Sigmoid colon (tissue), 7 donors: Measurements from ENCODE around the gene SENP3. TPM values are rescaled to one million over a fixed set of nuclear protein-coding genes. Genes with fewer than 3 reads are reported as not detected.

Source experiments
- DNase-seq: peaks from one replicate; pipeline ENCODE4 v3.0.0-alpha.2; 2019
- H3K27ac ChIP-seq, 4 donors: fragments of 200-600 bp; sonication (generic); one replicate each; pipeline ENCODE4 v1.5.1; 2016 to 2019; ENCODE audit warnings: mild to moderate bottlenecking in 1 of 4
- H3K27me3 ChIP-seq, 3 donors: fragments of 200-600 bp; sonication (generic); one replicate each; pipeline ENCODE4 v1.5.1; 2019; ENCODE audit warnings: mild to moderate bottlenecking in 1 of 3
- H3K36me3 ChIP-seq, 4 donors: fragments of 200-600 bp; sonication (generic); one replicate each; pipeline ENCODE4 v1.5.1; 2016 to 2019
- H3K4me1 ChIP-seq, 4 donors: fragments of 200-600 bp; sonication (generic); one replicate each; pipeline ENCODE4 v1.5.1; 2017 to 2019
- H3K4me3 ChIP-seq, 4 donors: fragments of 200-600 bp; sonication (generic); one replicate each; pipeline ENCODE4 v1.5.1; 2017 to 2019; ENCODE audit warnings: mild to moderate bottlenecking in 2 of 4, moderate library complexity in 1 of 4
- H3K9me3 ChIP-seq, 4 donors: fragments of 200-600 bp in 3 of 4; sonication (generic) in 3 of 4; one replicate each; pipeline versions ENCODE4 v1.5.1 to v1.6.1; 2013 to 2019
- EP300 ChIP-seq, 4 donors: sonication (generic); formaldehyde crosslinking; IDR thresholded peaks; one replicate each; pipeline ENCODE4 v1.6.1; 2017; ENCODE audit warnings: antibody characterized with exemption in 4 of 4
- POLR2A ChIP-seq, 2 donors: fragments of 450-650 bp; IDR thresholded peaks; one replicate each; pipeline ENCODE4 v1.6.1; 2016; ENCODE audit warnings: antibody characterized with exemption in 2 of 2, mild to moderate bottlenecking in 2 of 2, moderate library complexity in 2 of 2
- POLR2AphosphoS5 ChIP-seq, 4 donors: sonication (generic); formaldehyde crosslinking; IDR thresholded peaks; one replicate each; pipeline ENCODE4 v1.6.1; 2017; ENCODE audit warnings: antibody characterized with exemption in 4 of 4
- WGBS, 2 donors: extraction: QIAGEN DNeasy Blood & Tissue Kit; methylation state at CpG; one replicate each; pipeline ENCODE4 v1.1.7; 2013; 5-methylcytosine and 5-hydroxymethylcytosine counted together
- intact Hi-C: fragments of 100-400 bp; cut with DNase I; formaldehyde crosslinking; loops from one replicate; pipeline ENCODE4 v1.15.1; 2023
- polyA plus RNA-seq, 3 donors: library from polyadenylated mRNA; stranded (reverse); fragments of 200-250 nt; gene quantifications; one replicate each; pipeline ENCODE4 v1.2.3, GENCODE V29; 2013
- total RNA-seq, 4 donors: library from RNA; depleted of rRNA; stranded (reverse); fragments of >200 nt; gene quantifications; one replicate each; pipeline ENCODE4 v1.1.0, GENCODE V29; 2016
- TF ChIP-seq, protein P1 (sequence below), 4 experiments: fragments of 450-650 bp in 3 of 4; fragments of 200-600 bp in 1 of 4; IDR thresholded peaks; one replicate each; pipeline ENCODE4 v1.5.1; 2016 to 2019; ENCODE audit warnings: antibody characterized with exemption in 4 of 4, mild to moderate bottlenecking in 3 of 4, moderate library complexity in 2 of 4
- donor health status: healthy with polysubstance abuse.
- donor health status: Bipolar disorder and iron deficiency.
- donor health status: healthy.

Gene SENP3
- total and polyA plus RNA-seq, 7 donors, result 28.2 to 91.1 (median 73.5) TPM

DNA sequence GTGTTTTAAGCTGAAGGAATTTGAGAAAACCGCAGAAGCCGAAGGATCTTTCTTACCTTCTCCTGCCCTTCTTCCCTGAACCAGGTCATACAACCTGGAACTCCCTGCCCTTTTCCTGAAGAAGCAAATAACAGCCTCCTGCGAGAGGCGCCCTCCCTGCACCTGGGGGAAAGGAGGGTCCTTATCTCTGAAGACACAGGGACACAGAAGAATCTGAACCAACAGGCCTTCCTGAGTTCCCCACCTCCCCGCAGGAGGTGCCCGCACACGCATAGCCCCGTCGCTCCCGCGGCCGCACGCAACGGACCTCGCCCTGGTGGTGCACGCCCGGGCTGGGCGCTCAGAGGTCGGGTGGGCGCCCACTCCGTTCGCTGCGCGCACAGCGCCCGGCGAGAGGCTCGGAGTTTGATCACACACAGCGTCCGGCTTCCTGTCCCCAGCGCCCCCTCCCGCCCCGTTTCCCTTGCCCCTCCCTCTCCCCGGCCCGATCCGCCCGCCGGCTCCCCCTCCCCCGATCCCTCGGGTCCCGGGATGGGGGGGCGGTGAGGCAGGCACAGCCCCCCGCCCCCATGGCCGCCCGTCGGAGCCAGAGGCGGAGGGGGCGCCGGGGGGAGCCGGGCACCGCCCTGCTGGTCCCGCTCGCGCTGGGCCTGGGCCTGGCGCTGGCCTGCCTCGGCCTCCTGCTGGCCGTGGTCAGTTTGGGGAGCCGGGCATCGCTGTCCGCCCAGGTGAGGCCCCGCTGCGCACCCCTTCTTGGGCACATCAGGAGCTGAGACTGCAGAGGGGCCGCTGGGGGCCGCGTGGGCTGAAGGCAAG is 12.9 kb upstream of the SENP3 start, which contains the start of gene TNFSF12:
TSS of gene TNFSF12 (plus strand) at position 474 of the 816 bp plus-strand sequence. CDS start at position 570, 96 bp downstream.
- Histone ChIP-seq H3K9me3 (no peaks in the 10 kb centered on the region), H3K4me3 (peak within 1 kb of the TSS; percentile 53 to 79 (median 76)), H3K27ac (peak within 1 kb of the TSS; percentile 89 to 93 (median 91)), H3K36me3 (peaks cover 0 to 17% (median 10%) of the 10 kb centered on the region in 4 donors), H3K4me1 (peaks cover 0 to 21% (median 19%) of the 10 kb centered on the region in 4 donors), H3K27me3 (no peaks in the 10 kb centered on the region)
- TF ChIP-seq POLR2A (IDR thresholded peaks at IDR 0.05) (no peak), EP300 (IDR thresholded peaks at IDR 0.05) (no peak), POLR2AphosphoS5 (IDR thresholded peaks at IDR 0.05) (peak in 3 of 4 donors; percentile 23 to 64 (median 55))
- TF ChIP-seq, protein P1, sequence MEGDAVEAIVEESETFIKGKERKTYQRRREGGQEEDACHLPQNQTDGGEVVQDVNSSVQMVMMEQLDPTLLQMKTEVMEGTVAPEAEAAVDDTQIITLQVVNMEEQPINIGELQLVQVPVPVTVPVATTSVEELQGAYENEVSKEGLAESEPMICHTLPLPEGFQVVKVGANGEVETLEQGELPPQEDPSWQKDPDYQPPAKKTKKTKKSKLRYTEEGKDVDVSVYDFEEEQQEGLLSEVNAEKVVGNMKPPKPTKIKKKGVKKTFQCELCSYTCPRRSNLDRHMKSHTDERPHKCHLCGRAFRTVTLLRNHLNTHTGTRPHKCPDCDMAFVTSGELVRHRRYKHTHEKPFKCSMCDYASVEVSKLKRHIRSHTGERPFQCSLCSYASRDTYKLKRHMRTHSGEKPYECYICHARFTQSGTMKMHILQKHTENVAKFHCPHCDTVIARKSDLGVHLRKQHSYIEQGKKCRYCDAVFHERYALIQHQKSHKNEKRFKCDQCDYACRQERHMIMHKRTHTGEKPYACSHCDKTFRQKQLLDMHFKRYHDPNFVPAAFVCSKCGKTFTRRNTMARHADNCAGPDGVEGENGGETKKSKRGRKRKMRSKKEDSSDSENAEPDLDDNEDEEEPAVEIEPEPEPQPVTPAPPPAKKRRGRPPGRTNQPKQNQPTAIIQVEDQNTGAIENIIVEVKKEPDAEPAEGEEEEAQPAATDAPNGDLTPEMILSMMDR (IDR thresholded peaks at IDR 0.05), result peak in 2 of 4 experiments; percentile 10 to 22
- peak; percentile 85 for DNase-seq
- intact Hi-C loops, result no loop called here
- 1 to 4% methylated on average over 65 of the region's 65 CpGs for WGBS, 2 donors

DNA sequence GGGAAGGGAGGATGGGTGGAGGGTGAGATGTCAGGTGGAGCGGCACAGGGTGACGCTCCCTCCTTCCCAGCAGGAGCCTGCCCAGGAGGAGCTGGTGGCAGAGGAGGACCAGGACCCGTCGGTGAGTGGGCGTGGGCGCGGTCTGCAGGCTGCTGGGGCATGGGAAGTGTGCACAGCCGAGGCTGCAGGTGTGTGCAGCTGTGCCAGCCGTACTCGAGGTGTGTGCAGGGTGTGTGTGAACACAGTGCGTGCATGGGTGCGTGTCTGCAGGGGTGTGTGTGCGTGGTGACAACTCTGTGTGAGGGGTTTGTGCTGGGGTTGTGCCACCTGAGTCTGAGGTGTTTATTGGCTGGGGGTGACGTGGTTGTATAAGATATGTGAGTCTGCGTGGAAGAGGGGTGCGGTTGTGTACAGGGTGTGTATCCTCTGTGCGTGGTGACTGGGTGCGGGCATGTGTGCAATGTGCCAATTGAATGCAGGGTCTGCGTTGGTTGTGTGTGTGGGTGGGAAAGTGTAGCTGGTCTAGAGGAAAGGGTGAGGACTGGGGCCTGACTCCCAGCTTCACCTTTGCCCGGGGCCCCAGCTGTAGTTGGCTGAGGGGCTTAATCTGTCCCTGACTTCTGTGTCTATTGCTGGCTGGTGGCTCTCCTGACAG is 12.2 kb upstream of the SENP3 start:
- peak overlapping the region; percentile 53 to 79 (median 76) for H3K4me3 ChIP-seq
- intact Hi-C loops, result no loop called here
- TF ChIP-seq EP300 (IDR thresholded peaks at IDR 0.05), result no peak
- TF ChIP-seq, protein P1 (IDR thresholded peaks at IDR 0.05), result peak in 1 of 4 experiments; percentile 4
- TF ChIP-seq POLR2AphosphoS5 (IDR thresholded peaks at IDR 0.05), result no peak
- peak overlapping the region; percentile 89 to 93 (median 91) for H3K27ac ChIP-seq
- peaks cover 0 to 21% (median 19%) of the 10 kb centered on the region in 4 donors for H3K4me1 ChIP-seq
- peaks cover 0 to 17% (median 11%) of the 10 kb centered on the region in 4 donors for H3K36me3 ChIP-seq
- no peaks in the 10 kb centered on the region for H3K27me3 ChIP-seq
- H3K9me3 ChIP-seq, result no peaks in the 10 kb centered on the region
- DNase-seq, result peak; percentile 66
- 10 to 25% methylated on average over 20 of the region's 20 CpGs for WGBS, 2 donors

- no peak for TF ChIP-seq EP300 (IDR thresholded peaks at IDR 0.05)
- TF ChIP-seq, protein P1 (IDR thresholded peaks at IDR 0.05), result no peak
- TF ChIP-seq POLR2A (IDR thresholded peaks at IDR 0.05), result no peak
- TF ChIP-seq POLR2AphosphoS5 (IDR thresholded peaks at IDR 0.05), result no peak
- Histone ChIP-seq H3K4me1 (peaks cover 0 to 21% (median 19%) of the 10 kb centered on the region in 4 donors), H3K9me3 (no peaks in the 10 kb centered on the region), H3K36me3 (peaks cover 0 to 17% (median 11%) of the 10 kb centered on the region in 4 donors), H3K4me3 (no peak overlapping the region), H3K27ac (peak overlapping the region; percentile 89 to 93 (median 91)), H3K27me3 (no peaks in the 10 kb centered on the region)
- WGBS, 2 donors, result 74 to 77% methylated on average over 6 of the region's 6 CpGs
- intact Hi-C loops, result no loop called here
- DNase-seq, result no peak
Measured at GRCh38 chr17:7550344-7550743, 11.4 kb upstream of the SENP3 start.

DNA sequence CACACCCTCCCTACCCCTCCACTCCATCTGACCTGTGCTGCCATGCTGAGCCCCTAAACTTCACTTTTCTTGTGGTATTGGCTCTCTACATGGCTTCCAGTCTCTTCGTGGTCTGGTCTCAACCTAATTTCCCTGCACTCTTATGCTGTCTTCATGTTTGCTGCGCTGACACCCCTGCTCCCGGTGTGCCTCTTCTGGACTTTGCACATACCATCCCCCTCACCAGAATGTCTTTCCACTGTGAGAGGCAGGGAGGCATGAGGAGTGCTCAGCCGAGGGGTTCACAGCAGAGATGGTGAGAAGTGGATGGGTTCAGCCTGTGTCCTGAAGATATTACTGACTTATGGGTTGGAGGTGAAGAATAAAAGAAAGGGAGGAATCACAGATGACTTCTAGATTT is 10.3 kb upstream of the SENP3 start:
- no peak for DNase-seq
- Histone ChIP-seq H3K4me1 (peaks cover 0 to 21% (median 19%) of the 10 kb centered on the region in 4 donors), H3K27me3 (no peaks in the 10 kb centered on the region), H3K9me3 (no peaks in the 10 kb centered on the region), H3K27ac (no peak overlapping the region), H3K36me3 (peaks cover 0 to 17% (median 11%) of the 10 kb centered on the region in 4 donors), H3K4me3 (no peak overlapping the region)
- no peak for TF ChIP-seq POLR2AphosphoS5 (IDR thresholded peaks at IDR 0.05)
- TF ChIP-seq POLR2A (IDR thresholded peaks at IDR 0.05), result no peak
- TF ChIP-seq, protein P1 (IDR thresholded peaks at IDR 0.05), result no peak
- 82 to 89% methylated on average over 4 of the region's 4 CpGs for WGBS, 2 donors
- intact Hi-C loops, result no loop called here
